Stimulated activated naive CD8-positive, alpha-beta T cell treated with anti-CD3 and anti-CD28 coated beads, Interleukin-15, amount 100 ng/mL, for 72 hours (primary cell): ENCODE measurements around the gene TENT5C.

ENCODE experiments used
- ATAC-seq: fragments of 150-1000 bp; cut with Tn5 transposase; 2 replicates; pipeline ENCODE4 v1.10.0; 2021; ENCODE audit warnings: mild to moderate bottlenecking, moderate library complexity
- DNase-seq, 2 donors: peaks; one replicate each; pipeline ENCODE4 v3.0.0; 2021 to 2022
- H3K27ac Mint-ChIP-seq, 2 donors: one replicate each; pipeline ENCODE4 v1.8.0; 2022; ENCODE audit warnings: mild to moderate bottlenecking in 2 of 2, mixed read lengths in 2 of 2, moderate library complexity in 2 of 2
- H3K27me3 Mint-ChIP-seq: one replicate; pipeline ENCODE4 v1.8.0; 2022; ENCODE audit warnings: mixed read lengths
- H3K4me1 Mint-ChIP-seq: one replicate; pipeline ENCODE4 v1.8.0; 2022; ENCODE audit warnings: mild to moderate bottlenecking, mixed read lengths
- H3K4me3 Mint-ChIP-seq, 2 donors: one replicate each; pipeline ENCODE4 v1.8.0; 2022; ENCODE audit warnings: mild to moderate bottlenecking in 2 of 2, mixed read lengths in 2 of 2, moderate library complexity in 1 of 2
- H3K9me3 Mint-ChIP-seq, 2 donors: one replicate each; pipeline ENCODE4 v1.8.0; 2022; ENCODE audit warnings: mixed read lengths in 2 of 2

Gene TENT5C

DNA sequence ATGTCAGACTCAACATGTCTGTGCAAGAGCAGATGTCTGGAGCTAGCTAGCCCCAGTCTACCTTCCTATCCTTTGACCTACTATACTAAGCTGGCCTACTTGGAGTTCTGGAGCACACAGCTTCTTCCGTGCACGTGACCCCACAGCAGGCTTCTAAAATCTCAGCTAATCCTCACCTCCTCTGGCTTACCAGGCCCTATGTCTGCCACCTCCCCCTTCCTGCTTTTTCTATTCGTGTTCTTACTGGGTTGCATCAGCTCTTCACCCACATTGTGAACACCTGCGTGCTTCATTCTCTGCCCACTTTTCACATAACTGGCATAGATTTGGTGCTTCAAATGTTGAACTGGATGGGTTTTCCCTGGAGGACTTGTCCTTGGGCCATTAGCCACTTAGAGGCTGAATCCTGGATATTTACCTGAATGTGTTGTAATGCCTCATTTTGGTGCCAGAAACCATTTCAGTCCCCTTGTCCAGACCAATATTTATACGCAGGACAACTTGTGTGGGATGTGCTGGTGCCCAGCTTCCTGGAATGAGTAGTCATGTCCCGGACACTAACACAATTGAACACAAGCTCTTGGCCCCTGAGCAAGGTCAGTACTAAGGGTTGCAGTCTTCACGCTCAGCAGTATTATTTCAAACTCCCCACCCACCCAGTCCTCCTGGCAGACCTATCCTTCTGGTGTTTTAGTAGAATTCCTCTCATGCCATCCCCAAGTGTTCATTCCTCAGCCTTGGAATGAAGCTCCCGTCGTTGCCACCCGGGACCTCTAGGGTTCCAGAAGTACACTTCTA, 24.0 kb downstream of the TENT5C start:
- Mint-ChIP-seq H3K27ac (no peak overlapping the region), H3K4me3 (no peak overlapping the region), H3K9me3 (no peaks in the 10 kb centered on the region), H3K27me3 (peaks cover 63% of the 10 kb centered on the region), H3K4me1 (peaks cover 18% of the 10 kb centered on the region)
- ATAC-seq (peak; percentile 20), DNase-seq (no peak)

DNA sequence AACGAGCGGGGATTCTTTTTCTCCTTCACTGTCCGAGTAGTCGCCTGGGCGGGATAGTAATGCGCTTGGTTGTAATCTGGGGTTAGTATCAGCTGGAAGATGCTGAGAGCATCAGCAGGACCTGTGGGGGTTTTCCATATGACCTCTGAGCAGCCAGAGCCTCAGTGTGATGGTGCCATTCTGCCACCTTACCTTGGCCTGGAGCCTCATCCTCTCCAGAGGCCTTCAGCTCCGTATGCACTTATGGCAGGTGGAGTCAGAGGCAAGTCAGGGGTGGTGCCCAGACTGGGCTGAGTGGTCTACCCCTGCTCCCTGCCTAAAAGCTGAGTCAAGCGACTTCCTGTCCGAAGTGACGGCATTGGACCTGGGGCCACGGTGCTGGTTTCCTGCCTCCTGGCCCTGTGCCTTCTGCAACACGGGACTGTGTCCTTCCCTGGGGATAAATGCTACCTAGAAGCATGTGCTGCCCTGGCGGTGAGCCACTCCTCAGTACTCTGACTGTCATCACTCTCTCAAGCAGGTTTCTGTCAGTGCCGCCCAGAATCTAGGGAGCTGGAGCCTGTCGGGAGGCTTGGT, 24.7 kb downstream of the TENT5C start:
- DNase-seq (no peak), ATAC-seq (no peak)
- Mint-ChIP-seq H3K27ac (peak overlapping the region in 1 of 2 donors; percentile 59), H3K4me1 (peaks cover 18% of the 10 kb centered on the region), H3K9me3 (no peaks in the 10 kb centered on the region), H3K4me3 (no peak overlapping the region), H3K27me3 (peaks cover 62% of the 10 kb centered on the region)

DNA sequence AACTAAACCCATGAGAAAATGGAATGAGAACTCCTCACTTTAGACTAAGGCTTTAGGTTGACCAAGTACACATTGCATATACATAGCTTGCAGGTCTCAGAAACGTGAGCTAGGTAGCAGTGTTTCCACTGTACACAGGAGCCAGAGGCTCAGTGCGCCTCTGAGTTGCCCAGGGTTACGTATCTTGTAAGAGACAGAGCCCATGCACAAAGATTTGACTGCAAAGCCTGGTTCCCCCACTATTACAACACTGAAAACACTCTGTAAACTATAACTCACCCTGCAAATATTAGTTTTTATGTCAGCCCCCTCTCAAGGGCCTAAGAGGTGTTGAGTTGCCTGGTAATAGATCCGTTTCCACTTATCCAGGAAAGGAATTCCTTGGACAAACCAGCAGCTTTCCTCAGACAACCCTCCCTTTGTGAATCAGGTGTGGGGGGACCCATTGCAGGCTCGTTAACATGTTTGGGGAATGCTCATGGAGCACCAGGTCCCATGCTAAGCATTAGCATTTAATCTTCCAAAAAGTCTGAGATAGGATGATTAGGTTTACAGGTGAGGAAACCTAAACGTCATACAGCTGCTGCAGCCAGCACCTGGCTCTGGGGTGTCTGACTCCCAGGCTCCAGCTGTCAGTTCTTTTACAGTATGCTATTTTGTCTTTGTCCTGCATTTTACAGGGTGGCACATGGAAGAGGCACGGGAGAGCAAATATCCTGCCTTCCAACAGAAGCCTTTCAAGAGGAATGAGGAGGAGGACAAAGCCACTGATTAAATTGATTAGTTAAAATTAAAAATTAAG, 25.7 kb downstream of the TENT5C start:
- Mint-ChIP-seq H3K27ac (peak overlapping the region in 1 of 2 donors; percentile 14), H3K9me3 (no peaks in the 10 kb centered on the region), H3K27me3 (peaks cover 58% of the 10 kb centered on the region), H3K4me1 (peaks cover 27% of the 10 kb centered on the region), H3K4me3 (no peak overlapping the region)
- DNase-seq = no peak
- ATAC-seq = peak; percentile 47

DNA sequence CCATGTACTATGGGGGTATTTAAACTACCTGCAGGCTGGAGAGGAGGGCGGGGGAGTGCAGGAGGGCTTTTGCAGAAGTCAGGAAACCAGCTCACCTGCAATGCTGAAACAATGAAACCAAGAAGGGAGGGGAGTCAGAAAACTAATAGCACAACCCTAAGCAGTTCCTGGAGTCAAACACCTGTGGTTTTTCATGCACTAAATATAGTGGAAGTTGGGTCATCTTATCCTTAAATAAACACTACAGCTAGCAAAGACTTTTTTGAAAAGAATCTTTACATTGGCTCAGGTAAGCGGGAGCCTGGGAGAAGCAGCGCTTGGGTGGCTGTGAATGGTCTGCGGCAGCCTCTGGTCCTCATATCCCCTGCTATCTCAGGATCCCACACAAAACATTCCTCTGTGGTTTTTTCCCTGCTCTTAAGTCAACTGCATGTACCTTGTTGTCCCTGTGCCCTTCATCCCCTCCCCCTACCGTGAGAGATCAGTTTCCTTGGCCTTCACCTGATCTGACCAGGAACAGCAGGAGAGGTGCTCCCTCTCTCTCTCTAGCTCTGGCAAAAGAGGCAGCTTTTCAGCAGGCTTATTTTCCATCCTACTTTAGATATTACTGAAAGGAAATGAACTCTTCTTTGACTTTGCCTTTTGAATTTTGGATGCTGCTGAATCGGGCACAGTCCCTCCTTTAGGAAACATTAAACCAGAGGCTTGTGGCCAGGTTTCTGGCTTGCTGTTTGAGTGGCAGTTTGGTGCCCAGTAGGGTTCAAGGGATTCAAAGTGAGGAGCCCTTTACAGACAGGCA, 26.6 kb downstream of the TENT5C start:
- Mint-ChIP-seq H3K9me3 (no peaks in the 10 kb centered on the region), H3K27me3 (peaks cover 51% of the 10 kb centered on the region), H3K27ac (peak overlapping the region in 1 of 2 donors; percentile 14), H3K4me1 (peaks cover 34% of the 10 kb centered on the region), H3K4me3 (no peak overlapping the region)
- DNase-seq = no peak
- no peak for ATAC-seq

GRCh38 chr1:117633068-117633345, 27.2 kb downstream of the TENT5C start:
- ATAC-seq (no peak), DNase-seq (no peak)
- H3K27me3 Mint-ChIP-seq = peaks cover 46% of the 10 kb centered on the region
- H3K9me3 Mint-ChIP-seq = no peaks in the 10 kb centered on the region
- no peak overlapping the region for H3K27ac Mint-ChIP-seq
- no peak overlapping the region for H3K4me3 Mint-ChIP-seq
- H3K4me1 Mint-ChIP-seq = peaks cover 31% of the 10 kb centered on the region

DNA sequence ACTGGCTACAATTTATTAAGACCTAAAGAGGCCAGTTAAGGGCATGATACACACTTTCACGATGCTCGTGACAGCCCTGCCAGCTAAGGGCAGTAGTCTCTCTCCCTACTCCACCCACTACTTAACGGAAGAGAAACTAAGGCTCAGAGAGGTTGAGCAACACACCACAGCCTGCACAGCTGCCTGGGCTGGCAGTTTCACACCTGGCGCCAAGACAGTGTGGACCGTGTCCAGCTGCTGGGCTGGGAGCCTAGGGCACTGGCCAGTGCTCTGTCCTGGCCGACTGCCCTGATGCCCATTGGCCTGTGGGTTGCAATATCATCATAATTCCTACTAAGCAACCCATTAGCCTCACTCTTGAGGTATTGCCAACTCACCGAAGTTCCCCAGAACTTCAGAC, 27.6 kb downstream of the TENT5C start:
- DNase-seq = no peak
- peaks cover 46% of the 10 kb centered on the region for H3K27me3 Mint-ChIP-seq
- H3K9me3 Mint-ChIP-seq = no peaks in the 10 kb centered on the region
- H3K4me3 Mint-ChIP-seq = no peak overlapping the region
- H3K4me1 Mint-ChIP-seq = peaks cover 31% of the 10 kb centered on the region
- no peak for ATAC-seq
- no peak overlapping the region for H3K27ac Mint-ChIP-seq

DNA sequence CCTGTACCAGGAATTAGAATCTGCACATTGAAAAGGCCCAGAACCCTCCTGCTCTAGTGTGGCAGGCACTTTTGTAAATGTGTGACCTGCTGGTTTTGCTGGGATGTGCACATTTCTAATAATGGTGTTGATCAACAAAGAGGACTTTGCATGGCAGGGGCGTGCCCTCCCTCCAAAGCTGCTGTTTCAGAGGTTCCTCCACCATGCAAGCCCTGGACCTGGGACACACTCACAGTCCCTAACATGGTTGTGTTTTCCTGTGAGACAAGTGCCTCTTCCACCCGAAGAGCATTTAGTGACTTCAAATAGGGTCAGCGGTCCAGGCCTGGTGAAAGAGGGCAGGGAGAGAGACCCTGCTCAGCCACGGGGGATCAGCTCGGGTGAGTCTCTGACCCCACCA, 28.1 kb downstream of the TENT5C start:
- Mint-ChIP-seq H3K4me3 (no peak overlapping the region), H3K9me3 (no peaks in the 10 kb centered on the region), H3K4me1 (peaks cover 31% of the 10 kb centered on the region), H3K27me3 (peaks cover 41% of the 10 kb centered on the region), H3K27ac (no peak overlapping the region)
- no peak for DNase-seq
- ATAC-seq = no peak

DNA sequence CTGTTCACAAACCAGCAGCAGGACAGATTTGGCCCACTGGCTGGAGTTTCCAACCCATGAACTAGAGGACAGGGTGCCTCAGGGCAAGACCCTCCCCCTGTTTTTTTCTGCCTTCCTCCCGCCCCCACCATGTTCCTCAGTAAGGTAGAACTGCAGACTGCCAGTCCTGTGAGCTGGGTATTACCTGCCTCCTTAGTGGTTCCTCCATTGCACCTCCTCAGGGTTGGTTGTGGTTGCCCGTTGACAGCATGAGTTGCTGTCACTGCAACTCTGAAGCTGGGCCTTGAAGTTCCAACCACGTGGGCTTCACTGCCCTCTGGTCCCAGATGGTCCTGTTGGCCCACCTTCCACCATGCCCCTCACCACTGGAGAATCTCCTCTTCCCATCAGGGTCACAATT, 28.8 kb downstream of the TENT5C start:
- Mint-ChIP-seq H3K4me3 (no peak overlapping the region), H3K27ac (no peak overlapping the region), H3K4me1 (peaks cover 31% of the 10 kb centered on the region), H3K27me3 (peaks cover 34% of the 10 kb centered on the region), H3K9me3 (no peaks in the 10 kb centered on the region)
- ATAC-seq = no peak
- DNase-seq = no peak

GRCh38 chr1:117635805-117636204, 30.0 kb downstream of the TENT5C start:
- peaks cover 23% of the 10 kb centered on the region for H3K27me3 Mint-ChIP-seq

GRCh38 chr1:117636637-117637425, 31.0 kb downstream of the TENT5C start:
- ATAC-seq (no peak), DNase-seq (no peak)
- Mint-ChIP-seq H3K4me1 (peaks cover 31% of the 10 kb centered on the region), H3K27ac (no peak overlapping the region), H3K27me3 (peaks cover 23% of the 10 kb centered on the region), H3K4me3 (no peak overlapping the region), H3K9me3 (no peaks in the 10 kb centered on the region)

More at GRCh38 chr1:117635805-117636204, 30.0 kb downstream of the TENT5C start:
- Mint-ChIP-seq H3K9me3 (no peaks in the 10 kb centered on the region), H3K4me1 (peaks cover 31% of the 10 kb centered on the region), H3K4me3 (no peak overlapping the region), H3K27ac (no peak overlapping the region)
- DNase-seq (no peak), ATAC-seq (no peak)

- Mint-ChIP-seq H3K27me3 (peaks cover 12% of the 10 kb centered on the region), H3K9me3 (no peaks in the 10 kb centered on the region), H3K4me3 (no peak overlapping the region), H3K4me1 (peaks cover 18% of the 10 kb centered on the region), H3K27ac (no peak overlapping the region)
- DNase-seq (no peak), ATAC-seq (no peak)
These were observed 32.3 kb downstream of the TENT5C start for GRCh38 chr1:117638141-117638540.

- no peak for DNase-seq
- Mint-ChIP-seq H3K4me3 (no peak overlapping the region), H3K9me3 (no peaks in the 10 kb centered on the region), H3K27me3 (peaks cover 6% of the 10 kb centered on the region), H3K4me1 (peaks cover 18% of the 10 kb centered on the region), H3K27ac (no peak overlapping the region)
- no peak for ATAC-seq
These were observed 32.9 kb downstream of the TENT5C start for GRCh38 chr1:117638759-117639158.

DNA sequence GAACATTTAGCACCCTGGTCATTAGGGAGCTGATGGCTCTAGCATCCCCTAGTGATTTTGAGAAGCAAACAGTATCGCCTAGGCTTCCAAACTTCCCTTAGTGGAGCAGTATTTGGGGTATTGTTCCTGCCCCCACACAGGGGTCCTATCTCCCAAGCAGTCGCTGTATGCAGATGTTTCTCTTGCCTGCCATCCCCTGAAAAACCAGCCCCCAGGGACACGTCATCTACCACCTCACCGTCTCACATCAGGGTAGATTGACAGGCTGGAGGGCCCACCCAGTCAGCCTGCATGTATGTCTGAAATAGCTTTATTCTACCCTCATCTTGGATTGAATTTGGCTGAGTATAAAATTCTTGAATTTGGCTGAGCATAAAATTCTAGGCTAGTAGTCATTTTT, 33.9 kb downstream of the TENT5C start:
- DNase-seq = no peak
- H3K27ac Mint-ChIP-seq = no peak overlapping the region
- H3K27me3 Mint-ChIP-seq = peaks cover 8% of the 10 kb centered on the region
- peaks cover 23% of the 10 kb centered on the region for H3K4me1 Mint-ChIP-seq
- ATAC-seq = no peak
- no peaks in the 10 kb centered on the region for H3K9me3 Mint-ChIP-seq
- no peak overlapping the region for H3K4me3 Mint-ChIP-seq

DNA sequence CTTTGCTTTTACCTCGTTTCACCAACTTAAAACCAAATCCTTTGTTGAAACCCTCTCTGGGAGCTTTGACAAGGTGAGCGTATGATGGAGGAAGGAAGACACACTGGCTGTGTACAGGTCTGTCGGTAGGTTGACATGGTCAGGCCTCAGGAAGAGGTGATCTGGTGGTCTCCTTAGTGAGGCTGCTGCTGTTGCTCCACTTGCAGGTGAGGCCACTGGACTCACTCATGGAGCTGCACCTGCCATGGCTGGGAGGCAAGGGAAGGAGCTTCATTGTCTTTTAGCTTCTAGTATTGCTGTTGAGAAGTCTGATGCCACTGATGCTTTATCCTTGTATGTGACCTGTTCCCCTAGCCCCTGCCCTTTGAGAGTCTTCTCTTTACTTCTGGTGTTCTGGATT, 35.7 kb downstream of the TENT5C start:
- H3K4me3 Mint-ChIP-seq = no peak overlapping the region
- H3K27me3 Mint-ChIP-seq = peaks cover 26% of the 10 kb centered on the region
- no peak overlapping the region for H3K27ac Mint-ChIP-seq
- DNase-seq = no peak
- no peaks in the 10 kb centered on the region for H3K9me3 Mint-ChIP-seq
- peaks cover 14% of the 10 kb centered on the region for H3K4me1 Mint-ChIP-seq
- no peak for ATAC-seq

DNA sequence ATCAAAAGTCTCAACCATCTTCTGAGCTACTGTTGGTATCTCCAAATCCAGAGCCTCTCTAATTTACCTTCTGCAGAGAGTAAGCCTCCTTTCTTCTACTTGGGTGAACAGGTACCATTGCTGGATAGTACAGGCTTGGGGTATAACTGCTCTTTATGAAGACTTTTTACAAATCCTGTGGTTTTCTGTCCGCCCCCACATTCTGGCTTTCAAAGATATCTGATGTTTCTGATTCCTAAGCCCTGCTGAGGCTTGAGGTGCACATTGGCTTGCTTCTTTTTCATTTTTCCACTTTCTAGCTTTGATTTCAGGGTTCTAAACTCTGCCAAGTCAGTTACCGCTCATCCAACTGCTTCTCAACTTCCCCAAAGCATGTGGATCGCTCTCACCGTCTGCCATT, 37.1 kb downstream of the TENT5C start:
- Mint-ChIP-seq H3K27me3 (peaks cover 40% of the 10 kb centered on the region), H3K4me3 (no peak overlapping the region), H3K4me1 (peaks cover 5% of the 10 kb centered on the region), H3K9me3 (no peaks in the 10 kb centered on the region), H3K27ac (no peak overlapping the region)
- no peak for DNase-seq
- ATAC-seq = peak; percentile 40
